HCT116 (cell line): ENCODE measurements around the gene SVIL. TPM values are rescaled to one million over a fixed set of nuclear protein-coding genes. Genes with fewer than 3 reads are reported as not detected.

Experiments used
- ATAC-seq: fragments of 200-7000 bp; cut with Tn5 transposase; 2 replicates; pipeline ENCODE4 v1.9.1; 2020; ENCODE audit warnings: mild to moderate bottlenecking, moderate library complexity
- BruUV-seq: library from RNA; stranded (reverse); fragments of 400-500 nt; replicated peaks from 2 replicates; lab custom pipeline; 2021; lab: Mats Ljungman, UMichigan
- CTCF ChIA-PET: fragments of 300-600 bp; sonication (Branson Sonifier 250); formaldehyde crosslinking; loops from one replicate; lab custom pipeline; 2021; ENCODE audit warnings: antibody characterized with exemption; lab: Charles Lee
- POLR2A ChIA-PET: fragments of 300-600, 350-600 bp; sonication (Branson Sonifier 250); formaldehyde crosslinking; loops from one replicate; lab custom pipeline; 2021; ENCODE audit warnings: antibody characterized with exemption; lab: Charles Lee
- RAD21 ChIA-PET, 2 experiments: fragments of 300-600 bp; sonication (Branson Sonifier 250); formaldehyde crosslinking; loops; one replicate each; lab custom pipeline; 2023; ENCODE audit warnings: low total read pairs in 2 of 2; ENCODE audit not compliant: uncharacterized antibody in 2 of 2, unreplicated experiment in 2 of 2, low non-redundant PET in 1 of 2; lab: Charles Lee
- DNase-seq: peaks from one replicate; pipeline ENCODE4 v3.0.0-alpha.2; 2010; ENCODE audit warnings: low read depth, low spot score
- H2AFZ ChIP-seq: fragments of 200-600 bp; shearing (Covaris generic), sonication (generic); 2 replicates; pipeline ENCODE4 v1.6.1; 2017; ENCODE audit warnings: low read depth, mixed run types, mixed read lengths, antibody characterized with exemption, low read length; ENCODE audit not compliant: poor library complexity, severe bottlenecking
- H3K27ac ChIP-seq: 2 replicates; pipeline ENCODE4 v1.5.1; 2012; ENCODE audit warnings: low read depth, low read length
- H3K27me3 ChIP-seq: fragments of 200-600 bp; sonication (generic); 2 replicates; pipeline ENCODE4 v1.6.1; 2016; ENCODE audit warnings: mixed run types, low read length, mixed read lengths; ENCODE audit not compliant: insufficient read depth
- H3K36me3 ChIP-seq, 2 experiments: fragments of 200-500 bp in 1 of 2; fragments of 200-600 bp in 1 of 2; sonication (Bioruptor generic) in 1 of 2; sonication (generic) in 1 of 2; 2 replicates each; pipeline versions ENCODE4 v1.5.1 to v1.6.1; 2014 to 2016; ENCODE audit warnings: low read length in 2 of 2, inconsistent platforms in 1 of 2, mixed read lengths in 1 of 2, mixed run types in 1 of 2; ENCODE audit not compliant: insufficient read depth in 2 of 2, control insufficient read depth in 1 of 2
- H3K4me1 ChIP-seq, 2 experiments: fragments of 200-600 bp in 1 of 2; sonication (generic) in 1 of 2; 2 replicates each; pipeline versions ENCODE4 v1.5.1 to v1.6.1; 2012 to 2017; ENCODE audit warnings: low read length in 2 of 2, inconsistent platforms in 1 of 2, mild to moderate bottlenecking in 1 of 2, mixed read lengths in 1 of 2, mixed run types in 1 of 2, moderate library complexity in 1 of 2; ENCODE audit not compliant: insufficient read depth in 2 of 2, control insufficient read depth in 1 of 2
- H3K4me2 ChIP-seq: fragments of 200-600 bp; sonication (generic); 2 replicates; pipeline ENCODE4 v1.6.1; 2017; ENCODE audit warnings: mixed run types, low read length, mixed read lengths
- H3K4me3 ChIP-seq, 2 experiments: fragments of 200-600 bp in 1 of 2; sonication (generic) in 1 of 2; replicated peaks in 1 of 2; 2 replicates each; pipeline ENCODE4 v1.5.1; 2011 to 2016; ENCODE audit warnings: low read length in 2 of 2, control low read depth in 1 of 2, low read depth in 1 of 2, mild to moderate bottlenecking in 1 of 2, mixed read lengths in 1 of 2, mixed run types in 1 of 2
- H3K79me2 ChIP-seq: fragments of 200-600 bp; sonication (generic); 2 replicates; pipeline ENCODE4 v1.6.1; 2017; ENCODE audit warnings: mild to moderate bottlenecking, mixed run types, low read length, moderate library complexity, mixed read lengths; ENCODE audit not compliant: insufficient read depth
- H3K9ac ChIP-seq: fragments of 200-600 bp; sonication (generic); 2 replicates; pipeline ENCODE4 v1.6.1; 2016; ENCODE audit warnings: low read length, mixed read lengths
- H3K9me2 ChIP-seq: fragments of 200-600 bp; sonication (generic), shearing (Covaris generic); 2 replicates; pipeline ENCODE4 v1.6.1; 2017; ENCODE audit warnings: mixed run types, mild to moderate bottlenecking, moderate library complexity; ENCODE audit not compliant: insufficient read depth
- H3K9me3 ChIP-seq, 2 experiments: fragments of 200-500 bp in 1 of 2; fragments of 200-600 bp in 1 of 2; sonication (Bioruptor generic) in 1 of 2; sonication (generic) in 1 of 2; 2 replicates each; pipeline ENCODE4 v1.6.1; 2014 to 2017; ENCODE audit warnings: low read length in 2 of 2, mixed read lengths in 2 of 2, inconsistent platforms in 1 of 2, low read depth in 1 of 2, mild to moderate bottlenecking in 1 of 2, mixed run types in 1 of 2, moderate library complexity in 1 of 2; ENCODE audit not compliant: control insufficient read depth in 1 of 2, insufficient read depth in 1 of 2
- H4K20me1 ChIP-seq: fragments of 200-600 bp; sonication (generic), shearing (Covaris generic); 2 replicates; pipeline ENCODE4 v1.6.1; 2017; ENCODE audit warnings: mixed run types, mild to moderate bottlenecking, moderate library complexity; ENCODE audit not compliant: insufficient read depth
- CEBPB ChIP-seq: IDR thresholded peaks from 2 replicates; pipeline ENCODE4 v1.6.1; 2012; ENCODE audit warnings: low read depth
- ELF1 ChIP-seq: IDR thresholded peaks from 2 replicates; pipeline ENCODE4 v1.6.1; 2012; ENCODE audit warnings: low read depth, borderline replicate concordance
- EZH2phosphoT487 ChIP-seq: fragments of 200-600 bp; IDR thresholded peaks from 2 replicates; pipeline ENCODE4 v1.6.1; 2018; ENCODE audit warnings: antibody characterized with exemption, borderline replicate concordance
- FOSL1 ChIP-seq: IDR thresholded peaks from 2 replicates; pipeline ENCODE4 v1.6.1; 2012; ENCODE audit warnings: low read depth
- JUND ChIP-seq: IDR thresholded peaks from 2 replicates; pipeline ENCODE4 v1.6.1; 2012
- POLR2A ChIP-seq: IDR thresholded peaks from 2 replicates; pipeline ENCODE4 v1.7.0; 2011; ENCODE audit warnings: borderline replicate concordance; ENCODE audit not compliant: insufficient read depth, insufficient read length; ENCODE audit errors: extremely low read depth
- YY1 ChIP-seq: IDR thresholded peaks from 2 replicates; pipeline ENCODE4 v1.6.1; 2011; ENCODE audit warnings: low read length, low read depth, moderate library complexity, mild to moderate bottlenecking; ENCODE audit not compliant: insufficient replicate concordance; ENCODE audit errors: extremely low read depth
- ZNF274 ChIP-seq: fragments of 200-500 bp; sonication (Bioruptor generic); IDR thresholded peaks from 2 replicates; pipeline ENCODE4 v1.6.1; 2014; ENCODE audit warnings: mild to moderate bottlenecking, low read depth, low read length, inconsistent platforms
- intact Hi-C: fragments of 100-400 bp; cut with micrococcal nuclease; formaldehyde crosslinking; loops from 2 replicates; pipeline ENCODE4 v1.10.0; 2022
- total RNA-seq: library from RNA; stranded (reverse); gene quantifications from one replicate; pipeline ENCODE4 v1.2.1, GENCODE V29; 2021; ENCODE audit not compliant: unreplicated experiment
- TF ChIP-seq, protein P1 (sequence below): IDR thresholded peaks from 2 replicates; pipeline ENCODE4 v1.6.1; 2011; ENCODE audit warnings: mild to moderate bottlenecking, low read length, moderate library complexity; ENCODE audit not compliant: insufficient replicate concordance; ENCODE audit errors: extremely low read depth

SVIL gene
- total RNA-seq, 1 experiment from 2014 or later: 27.0 TPM

DNA sequence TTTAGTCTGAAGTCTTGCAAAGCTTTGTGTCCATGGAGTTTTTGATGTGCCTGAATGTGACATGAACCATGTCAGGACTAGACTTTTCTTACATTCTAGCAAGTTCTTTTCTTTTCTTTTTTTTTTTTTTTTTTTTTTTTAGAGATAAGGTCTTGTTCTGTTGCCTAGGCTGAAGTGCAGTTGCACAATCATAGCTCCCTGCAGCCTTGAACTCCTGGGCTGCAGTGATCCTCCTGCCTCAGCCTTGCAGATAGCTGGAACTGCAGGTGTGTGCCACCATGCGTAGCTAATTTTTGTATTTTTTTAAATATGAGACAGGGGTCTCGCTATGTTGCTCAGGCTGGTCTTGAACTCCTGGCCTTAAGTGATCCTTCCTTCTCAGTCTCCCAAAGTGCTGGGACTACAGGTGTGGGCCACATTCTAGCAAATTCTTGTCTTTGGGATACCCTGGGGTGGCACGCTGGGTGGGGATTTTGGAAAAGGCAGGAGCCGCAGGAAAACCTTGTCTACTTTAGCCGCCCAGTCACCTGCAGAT, 152.8 kb downstream of the SVIL start:
- Histone ChIP-seq H3K4me2 (no peak overlapping the region), H3K27ac (no peak overlapping the region), H3K4me3 (no peak overlapping the region), H3K36me3 (peaks cover 0 to 9% of the 10 kb centered on the region in 2 experiments; a peak in 3 of 4 replicates), H4K20me1 (no peaks in the 10 kb centered on the region), H3K9me2 (no peaks in the 10 kb centered on the region), H3K79me2 (no peaks in the 10 kb centered on the region), H3K9ac (no peak overlapping the region), H3K9me3 (no peaks in the 10 kb centered on the region), H3K4me1 (no peaks in the 10 kb centered on the region), H2AFZ (no peak overlapping the region), H3K27me3 (no peaks in the 10 kb centered on the region)
- RAD21 ChIA-PET: no interaction called here
- CTCF ChIA-PET: interaction anchor here (0.9 to 2.2 kb wide), 3 partner anchors 15 to 243 kb away, joined by 3 to 7 read pairs (median 3); no protein-coding TSS in a partner anchor
- POLR2A ChIA-PET: no interaction called here
- DNase-seq (no peak), ATAC-seq (no peak)
- TF ChIP-seq FOSL1 (no peak), ELF1 (no peak)
- no TSS peak for BruUV-seq
- intact Hi-C loops: no loop called here

DNA sequence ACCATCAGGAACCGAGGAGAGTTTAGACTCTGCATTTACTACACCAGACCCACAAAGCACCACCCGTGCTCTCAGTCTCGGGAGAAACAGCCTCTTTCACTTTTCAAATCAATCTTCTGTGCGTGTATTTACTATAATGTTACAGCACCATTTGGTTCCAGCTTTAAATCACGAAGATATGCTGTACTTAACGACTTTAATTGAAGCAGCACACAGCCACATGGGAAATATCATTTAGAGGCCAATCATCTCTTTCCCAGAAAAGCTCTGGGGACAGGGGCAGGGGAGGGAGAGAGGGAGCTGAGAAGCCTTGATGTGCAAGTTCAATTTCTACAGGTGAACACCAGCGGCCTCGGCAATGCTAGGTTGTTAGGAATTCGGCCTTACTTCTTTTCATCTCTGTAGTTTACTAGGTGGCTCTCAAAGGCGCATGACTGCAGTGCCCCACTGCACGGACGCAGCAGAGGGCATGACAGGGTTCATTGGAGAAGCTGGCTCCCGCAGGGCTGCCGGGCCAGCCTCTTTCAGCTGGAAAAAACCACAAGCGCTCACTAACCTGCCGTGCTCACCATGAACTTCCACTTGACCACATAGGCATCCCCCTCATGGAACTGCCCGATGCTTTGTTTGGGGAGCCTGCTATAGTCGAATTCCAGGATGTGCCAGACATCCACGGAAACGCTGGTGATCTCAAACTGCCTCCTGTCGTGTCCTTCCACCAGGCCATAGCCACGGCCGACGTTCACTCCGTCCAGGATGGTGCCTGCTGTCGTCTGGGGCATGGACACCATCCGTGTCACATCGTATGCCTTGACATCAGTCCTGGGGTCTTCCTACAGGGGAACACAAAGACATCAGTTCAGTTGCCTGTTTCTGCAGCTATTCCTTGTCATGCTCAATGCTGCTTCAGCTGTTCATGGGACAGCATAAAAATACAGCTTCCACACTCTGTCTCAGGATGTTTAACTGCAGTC, 154.5 kb downstream of the SVIL start:
- TF ChIP-seq ZNF274 (no peak), CEBPB (no peak), JUND (no peak), EZH2phosphoT487 (no peak), YY1 (no peak), POLR2A (no peak)
- TF ChIP-seq, protein P1, sequence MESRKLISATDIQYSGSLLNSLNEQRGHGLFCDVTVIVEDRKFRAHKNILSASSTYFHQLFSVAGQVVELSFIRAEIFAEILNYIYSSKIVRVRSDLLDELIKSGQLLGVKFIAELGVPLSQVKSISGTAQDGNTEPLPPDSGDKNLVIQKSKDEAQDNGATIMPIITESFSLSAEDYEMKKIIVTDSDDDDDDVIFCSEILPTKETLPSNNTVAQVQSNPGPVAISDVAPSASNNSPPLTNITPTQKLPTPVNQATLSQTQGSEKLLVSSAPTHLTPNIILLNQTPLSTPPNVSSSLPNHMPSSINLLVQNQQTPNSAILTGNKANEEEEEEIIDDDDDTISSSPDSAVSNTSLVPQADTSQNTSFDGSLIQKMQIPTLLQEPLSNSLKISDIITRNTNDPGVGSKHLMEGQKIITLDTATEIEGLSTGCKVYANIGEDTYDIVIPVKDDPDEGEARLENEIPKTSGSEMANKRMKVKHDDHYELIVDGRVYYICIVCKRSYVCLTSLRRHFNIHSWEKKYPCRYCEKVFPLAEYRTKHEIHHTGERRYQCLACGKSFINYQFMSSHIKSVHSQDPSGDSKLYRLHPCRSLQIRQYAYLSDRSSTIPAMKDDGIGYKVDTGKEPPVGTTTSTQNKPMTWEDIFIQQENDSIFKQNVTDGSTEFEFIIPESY: no peak

More for the DNA sequence above, 154.5 kb downstream of the SVIL start:
- Histone ChIP-seq H3K27ac (no peak overlapping the region), H3K79me2 (no peaks in the 10 kb centered on the region), H3K9me2 (no peaks in the 10 kb centered on the region), H3K4me1 (no peaks in the 10 kb centered on the region), H3K4me2 (no peak overlapping the region), H3K9me3 (no peaks in the 10 kb centered on the region), H2AFZ (no peak overlapping the region), H3K27me3 (no peaks in the 10 kb centered on the region), H3K36me3 (peaks cover 0 to 1% of the 10 kb centered on the region in 2 experiments; a peak in 2 of 4 replicates), H3K9ac (no peak overlapping the region), H4K20me1 (no peaks in the 10 kb centered on the region), H3K4me3 (no peak overlapping the region)
- POLR2A ChIA-PET: no interaction called here
- no peak for DNase-seq
- intact Hi-C loops: no loop called here
- RAD21 ChIA-PET: no interaction called here
- CTCF ChIA-PET: no interaction called here
- ATAC-seq: no peak
- BruUV-seq: no TSS peak
